A673 (cell line): ENCODE results near the gene ADCY5. TPM values are rescaled to one million over a fixed set of nuclear protein-coding genes. Genes with fewer than 3 reads are reported as not detected.

Experiments used
- BruUV-seq: library from RNA; stranded (reverse); fragments of 400-500 nt; replicated peaks from 2 replicates; lab custom pipeline; 2021; lab: Mats Ljungman, UMichigan
- CTCF ChIA-PET: fragments of 300-600 bp; sonication (Branson Sonifier 250); formaldehyde crosslinking; loops from one replicate; lab custom pipeline; 2022; ENCODE audit warnings: antibody characterized with exemption; lab: Charles Lee
- POLR2A ChIA-PET: fragments of 300-600 bp; sonication (Branson Sonifier 250); formaldehyde crosslinking; loops from one replicate; lab custom pipeline; 2022; ENCODE audit warnings: antibody characterized with exemption; ENCODE audit not compliant: low non-redundant PET; lab: Charles Lee
- DNase-seq: peaks from one replicate; pipeline ENCODE4 v3.0.0-alpha.2; 2015; ENCODE audit warnings: low spot score
- H3K27ac ChIP-seq: fragments of 200-600 bp; sonication (generic); 2 replicates; pipeline ENCODE4 v1.5.1; 2016; ENCODE audit warnings: mixed run types, low read depth, mild to moderate bottlenecking, mixed read lengths, antibody characterized with exemption, low read length; ENCODE audit not compliant: poor library complexity, severe bottlenecking
- H3K27me3 ChIP-seq: fragments of 200-600 bp; sonication (generic); replicated peaks from 2 replicates; pipeline ENCODE4 v1.6.1; 2017; ENCODE audit warnings: mixed run types, low read depth, mild to moderate bottlenecking, mixed read lengths, antibody characterized with exemption, low read length; ENCODE audit not compliant: insufficient read depth, poor library complexity
- H3K36me3 ChIP-seq: fragments of 200-600 bp; sonication (generic); 2 replicates; pipeline ENCODE4 v1.6.1; 2016; ENCODE audit warnings: mixed run types, mild to moderate bottlenecking, mixed read lengths, antibody characterized with exemption, low read length; ENCODE audit not compliant: insufficient read depth, poor library complexity, severe bottlenecking
- H3K4me1 ChIP-seq: fragments of 200-600 bp; sonication (generic); 2 replicates; pipeline ENCODE4 v1.6.1; 2017; ENCODE audit warnings: mixed run types, mild to moderate bottlenecking, mixed read lengths, antibody characterized with exemption, low read length; ENCODE audit not compliant: insufficient read depth, poor library complexity, severe bottlenecking
- H3K4me3 ChIP-seq: fragments of 200-600 bp; sonication (generic); 2 replicates; pipeline ENCODE4 v1.5.1; 2016; ENCODE audit warnings: low read depth, mixed run types, mild to moderate bottlenecking, mixed read lengths, low read length; ENCODE audit not compliant: poor library complexity, severe bottlenecking
- H3K9me3 ChIP-seq: fragments of 200-600 bp; sonication (generic); 2 replicates; pipeline ENCODE4 v1.6.1; 2016; ENCODE audit warnings: mixed run types, low read depth, mild to moderate bottlenecking, mixed read lengths, antibody characterized with exemption, low read length; ENCODE audit not compliant: poor library complexity, severe bottlenecking
- EZH2 ChIP-seq: fragments of 200-600 bp; sonication (generic); IDR thresholded peaks from 2 replicates; pipeline ENCODE4 v1.6.1; 2017; ENCODE audit warnings: borderline replicate concordance, low read depth, mild to moderate bottlenecking, mixed read lengths, antibody characterized with exemption, low read length; ENCODE audit not compliant: poor library complexity, severe bottlenecking
- intact Hi-C: fragments of 100-400 bp; cut with micrococcal nuclease; formaldehyde crosslinking; loops from one replicate; pipeline ENCODE4 v1.10.0; 2022; ENCODE audit not compliant: unreplicated experiment
- total RNA-seq: library from RNA; stranded (reverse); gene quantifications from 2 replicates; pipeline ENCODE4 v1.2.3, GENCODE V29; 2021
- TF ChIP-seq, protein P1 (sequence below): fragments of 300-800, 200-600 bp; sonication (generic); conservative IDR thresholded peaks from 2 replicates; pipeline ENCODE4 v1.5.1; 2017; ENCODE audit warnings: low read depth, mild to moderate bottlenecking, antibody characterized with exemption, low read length, moderate library complexity, mixed read lengths

The ADCY5 gene
- total RNA-seq, 1 experiment from 2014 or later, result 0.21 TPM

DNA sequence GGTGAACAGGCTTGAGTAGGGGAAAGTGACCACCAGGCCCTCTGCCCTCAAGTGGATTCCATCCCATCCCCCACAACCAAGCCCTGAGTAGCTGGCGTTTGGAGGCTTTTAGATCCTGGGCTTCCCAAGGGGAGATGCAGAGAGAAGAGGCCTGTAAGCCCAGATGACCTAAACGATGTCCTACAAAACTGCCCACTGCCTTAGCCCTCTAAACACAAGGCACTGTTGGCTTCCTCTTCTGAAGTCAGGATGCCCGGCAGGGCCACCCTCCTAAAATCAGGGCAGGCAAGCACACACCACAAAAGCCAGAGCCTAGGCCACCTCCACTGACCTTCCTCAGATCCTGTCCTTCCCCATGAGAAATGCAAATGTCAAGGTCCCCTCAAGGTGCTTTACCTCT lies 68.6 kb downstream of the ADCY5 start:
- Histone ChIP-seq H3K36me3 (no peaks in the 10 kb centered on the region), H3K27ac (no peak overlapping the region), H3K4me3 (no peak overlapping the region), H3K9me3 (no peaks in the 10 kb centered on the region), H3K27me3 (no peaks in the 10 kb centered on the region), H3K4me1 (no peaks in the 10 kb centered on the region)
- no peak for TF ChIP-seq EZH2
- TF ChIP-seq, protein P1, sequence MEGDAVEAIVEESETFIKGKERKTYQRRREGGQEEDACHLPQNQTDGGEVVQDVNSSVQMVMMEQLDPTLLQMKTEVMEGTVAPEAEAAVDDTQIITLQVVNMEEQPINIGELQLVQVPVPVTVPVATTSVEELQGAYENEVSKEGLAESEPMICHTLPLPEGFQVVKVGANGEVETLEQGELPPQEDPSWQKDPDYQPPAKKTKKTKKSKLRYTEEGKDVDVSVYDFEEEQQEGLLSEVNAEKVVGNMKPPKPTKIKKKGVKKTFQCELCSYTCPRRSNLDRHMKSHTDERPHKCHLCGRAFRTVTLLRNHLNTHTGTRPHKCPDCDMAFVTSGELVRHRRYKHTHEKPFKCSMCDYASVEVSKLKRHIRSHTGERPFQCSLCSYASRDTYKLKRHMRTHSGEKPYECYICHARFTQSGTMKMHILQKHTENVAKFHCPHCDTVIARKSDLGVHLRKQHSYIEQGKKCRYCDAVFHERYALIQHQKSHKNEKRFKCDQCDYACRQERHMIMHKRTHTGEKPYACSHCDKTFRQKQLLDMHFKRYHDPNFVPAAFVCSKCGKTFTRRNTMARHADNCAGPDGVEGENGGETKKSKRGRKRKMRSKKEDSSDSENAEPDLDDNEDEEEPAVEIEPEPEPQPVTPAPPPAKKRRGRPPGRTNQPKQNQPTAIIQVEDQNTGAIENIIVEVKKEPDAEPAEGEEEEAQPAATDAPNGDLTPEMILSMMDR, result no peak
- DNase-seq, result no peak
- no TSS peak for BruUV-seq
- ChIA-PET CTCF (no interaction called here), POLR2A (no interaction called here)
- intact Hi-C loops, result no loop called here

DNA sequence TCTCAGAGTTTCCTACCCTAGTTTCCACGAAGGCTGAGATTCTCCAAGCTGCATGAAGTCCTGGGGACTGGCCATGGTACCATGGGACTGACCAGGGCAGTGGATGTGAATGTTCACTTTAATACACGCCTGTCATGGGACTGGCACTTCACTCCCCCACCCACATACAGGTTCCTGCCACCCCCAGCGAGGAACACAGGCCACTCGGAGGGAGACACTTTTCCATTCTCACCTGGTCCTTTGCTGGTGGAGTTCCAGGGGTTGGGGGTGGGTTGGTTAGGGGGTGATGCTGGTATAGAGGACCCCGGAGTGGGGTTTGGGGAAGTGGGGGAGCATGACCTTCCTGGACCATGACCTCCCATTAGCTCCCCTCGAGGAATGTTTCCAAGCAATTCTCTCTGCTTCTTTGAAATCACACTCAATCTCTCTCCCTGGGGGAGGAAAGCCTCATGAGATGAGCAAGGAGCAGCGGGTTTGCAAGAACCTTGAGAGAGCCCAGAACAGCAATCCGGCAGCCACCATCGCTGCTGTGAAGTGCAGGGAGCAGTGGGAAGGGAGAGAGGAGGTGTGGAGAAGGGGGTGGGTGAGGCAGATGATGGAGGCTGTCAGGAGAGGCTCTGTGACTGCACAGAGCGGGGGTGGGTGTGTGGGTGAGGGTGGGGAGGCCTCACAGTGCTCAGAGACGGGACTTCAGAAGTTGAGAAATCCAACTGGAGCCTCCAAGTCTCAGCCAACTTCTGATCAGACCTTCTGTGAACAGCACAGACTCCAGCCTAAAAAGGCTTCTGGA lies 69.7 kb downstream of the ADCY5 start:
- H3K4me3 ChIP-seq, result no peak overlapping the region
- no peaks in the 10 kb centered on the region for H3K9me3 ChIP-seq
- DNase-seq, result no peak
- H3K36me3 ChIP-seq, result no peaks in the 10 kb centered on the region
- H3K4me1 ChIP-seq, result no peaks in the 10 kb centered on the region
- H3K27me3 ChIP-seq, result no peaks in the 10 kb centered on the region
- POLR2A ChIA-PET, result no interaction called here
- intact Hi-C loops, result no loop called here
- TF ChIP-seq EZH2, result no peak
- TF ChIP-seq, protein P1, result no peak
- BruUV-seq, result no TSS peak
- no peak overlapping the region for H3K27ac ChIP-seq
- CTCF ChIA-PET, result no interaction called here

DNA sequence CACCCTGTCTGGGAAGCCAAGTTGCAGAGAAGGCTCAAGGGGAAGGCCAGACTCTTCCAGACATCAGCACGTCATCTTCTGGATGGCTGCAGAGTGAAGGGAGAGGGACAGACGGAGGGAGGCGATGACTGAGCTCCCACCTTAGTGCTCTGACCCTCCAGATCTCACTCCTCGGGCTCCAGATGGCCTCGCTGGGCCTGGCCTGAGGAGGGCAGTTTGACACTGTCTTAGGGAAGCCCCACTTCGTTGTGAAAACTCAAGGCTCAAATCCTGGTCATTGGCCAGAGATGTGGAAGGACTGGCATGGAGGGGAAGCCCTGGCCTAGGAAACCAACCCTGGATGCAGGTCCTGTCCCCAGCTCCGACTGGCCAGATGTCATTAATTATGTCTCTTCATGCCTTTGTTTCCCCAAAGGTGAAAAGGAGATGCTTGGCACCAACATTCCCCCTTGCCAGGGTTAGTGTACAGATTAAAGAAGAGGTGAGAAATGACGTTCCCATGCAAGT lies 70.4 kb downstream of the ADCY5 start:
- intact Hi-C loops, result no loop called here
- POLR2A ChIA-PET, result no interaction called here
- Histone ChIP-seq H3K27me3 (no peaks in the 10 kb centered on the region), H3K4me1 (no peaks in the 10 kb centered on the region), H3K36me3 (no peaks in the 10 kb centered on the region), H3K4me3 (no peak overlapping the region), H3K27ac (no peak overlapping the region), H3K9me3 (no peaks in the 10 kb centered on the region)
- no TSS peak for BruUV-seq
- no peak for DNase-seq
- CTCF ChIA-PET, result no interaction called here
- no peak for TF ChIP-seq EZH2
- TF ChIP-seq, protein P1, result no peak
